NCI-H226 (cell line): ENCODE results near the gene WASF3.

Source experiments
- DNase-seq: peaks from one replicate; pipeline ENCODE4 v3.0.0-alpha.2; 2015

The WASF3 gene

GRCh38 chr13:26688980-26689379 is 131.5 kb downstream of the WASF3 start:
- DNase-seq = no peak

- DNase-seq = no peak
Observed at GRCh38 chr13:26693749-26694463, 136.4 kb downstream of the WASF3 start.

GRCh38 chr13:26694609-26695359 is 137.3 kb downstream of the WASF3 start:
- no peak for DNase-seq

- no peak for DNase-seq
Observed at GRCh38 chr13:26695360-26695705, 137.8 kb downstream of the WASF3 start.

- no peak for DNase-seq
Observed at GRCh38 chr13:26695891-26696311, 138.4 kb downstream of the WASF3 start.

- no peak for DNase-seq
Observed at GRCh38 chr13:26697069-26697955, 139.8 kb downstream of the WASF3 start.

GRCh38 chr13:26698392-26699196 is 141.1 kb downstream of the WASF3 start:
- peak; percentile 45 for DNase-seq

GRCh38 chr13:26699197-26699490 is 141.7 kb downstream of the WASF3 start:
- DNase-seq = no peak

- no peak for DNase-seq
Observed at GRCh38 chr13:26705536-26705935, 148.1 kb downstream of the WASF3 start.

GRCh38 chr13:26706381-26706780 is 148.9 kb downstream of the WASF3 start:
- no peak for DNase-seq

- DNase-seq = peak; percentile 2
Observed at GRCh38 chr13:26707122-26708006, 149.9 kb downstream of the WASF3 start.

GRCh38 chr13:26708007-26708297 is 150.5 kb downstream of the WASF3 start:
- no peak for DNase-seq

- DNase-seq = no peak
Observed at GRCh38 chr13:26709461-26709860, 152.0 kb downstream of the WASF3 start.

- no peak for DNase-seq
Observed at GRCh38 chr13:26710166-26710565, 152.7 kb downstream of the WASF3 start.

GRCh38 chr13:26711211-26711610 is 153.7 kb downstream of the WASF3 start:
- no peak for DNase-seq

- no peak for DNase-seq
Observed at GRCh38 chr13:26713341-26713740, 155.9 kb downstream of the WASF3 start.

GRCh38 chr13:26716984-26717383 is 159.5 kb downstream of the WASF3 start:
- DNase-seq = no peak

- no peak for DNase-seq
Observed at GRCh38 chr13:26718146-26718545, 160.7 kb downstream of the WASF3 start.

GRCh38 chr13:26718872-26719271 is 161.4 kb downstream of the WASF3 start:
- no peak for DNase-seq

- DNase-seq = no peak
Observed at GRCh38 chr13:26719356-26719945, 162.0 kb downstream of the WASF3 start.

- DNase-seq = no peak
Observed at GRCh38 chr13:26721251-26722121, 164.0 kb downstream of the WASF3 start.
